ENCODE results near the gene SOS1. TPM values are rescaled to one million over a fixed set of nuclear protein-coding genes. Genes with fewer than 3 reads are reported as not detected.

SOS1 gene
- total and polyA plus RNA-seq, 2 of the 13 experiments (the other 11 are each of a cell fraction or from before 2014, with no cell fraction given): 20.8 to 60.4 TPM

DNA sequence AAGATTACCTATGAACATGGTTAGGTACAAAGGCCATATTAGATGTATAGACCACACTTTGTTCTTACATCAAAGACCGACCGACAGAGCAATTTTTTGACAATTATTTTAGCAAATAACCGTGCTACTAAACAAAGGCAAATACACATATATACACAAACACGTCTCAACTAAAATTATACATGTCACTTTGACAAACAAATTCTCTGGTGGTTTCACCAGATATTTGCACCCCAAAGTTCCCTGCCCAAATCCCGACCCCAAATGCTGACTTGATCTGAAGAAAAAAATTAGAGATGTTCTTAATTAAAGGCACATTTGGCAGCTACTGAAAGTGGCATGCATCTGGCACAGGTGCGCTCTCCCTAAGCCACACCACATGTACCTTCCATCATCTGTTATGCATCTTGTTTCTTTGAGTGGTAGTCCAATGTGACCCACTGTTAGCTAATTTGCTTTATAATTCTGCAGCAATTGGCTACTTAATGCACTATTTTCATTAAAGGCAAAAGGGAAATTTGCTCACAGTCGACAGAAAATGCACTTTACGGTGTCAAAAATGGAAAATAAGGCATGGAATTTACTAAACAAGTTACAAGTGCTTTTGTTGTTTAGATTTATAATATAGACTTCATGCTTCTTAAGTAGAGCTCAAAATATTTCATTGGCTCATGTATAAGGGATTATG lies 139.0 kb downstream of the SOS1 start (continued):
- TF ChIP-seq SATB2 (CRISPR knock-in tag; IDR thresholded peaks at IDR 0.05): 0 out of 2 replicates have a peak, but pooled peaks have one; percentile 54
- peak; percentile 33 for TF ChIP-seq SKI (IDR thresholded peaks at IDR 0.05; ENCODE audit: partially characterized antibody)
- peak; percentile 75 for TF ChIP-seq FOXA1 (IDR thresholded peaks at IDR 0.05)
- peak; percentile 64 for TF ChIP-seq FOXA1 (CRISPR knock-in tag; IDR thresholded peaks at IDR 0.05)
- TF ChIP-seq ZSCAN12 (CRISPR knock-in tag; IDR thresholded peaks at IDR 0.05): no peak
- no peak for TF ChIP-seq ZNF550 (CRISPR knock-in tag; IDR thresholded peaks at IDR 0.05; ENCODE audit: borderline replicate concordance)
- TF ChIP-seq MTA1 (CRISPR knock-in tag; IDR thresholded peaks at IDR 0.05; ENCODE audit: borderline replicate concordance): no peak
- peak; percentile 68; the same call in 1 of the 2 replicates for TF ChIP-seq SALL1 (CRISPR knock-in tag; IDR thresholded peaks at IDR 0.05)
- TF ChIP-seq KAT2B (IDR thresholded peaks at IDR 0.05; ENCODE audit: borderline replicate concordance, low read depth, low read length): no peak
- TF ChIP-seq FOXO1 (CRISPR knock-in tag; IDR thresholded peaks at IDR 0.05): peak; percentile 44; the same call in 1 of the 2 replicates
- TF ChIP-seq, protein P1, sequence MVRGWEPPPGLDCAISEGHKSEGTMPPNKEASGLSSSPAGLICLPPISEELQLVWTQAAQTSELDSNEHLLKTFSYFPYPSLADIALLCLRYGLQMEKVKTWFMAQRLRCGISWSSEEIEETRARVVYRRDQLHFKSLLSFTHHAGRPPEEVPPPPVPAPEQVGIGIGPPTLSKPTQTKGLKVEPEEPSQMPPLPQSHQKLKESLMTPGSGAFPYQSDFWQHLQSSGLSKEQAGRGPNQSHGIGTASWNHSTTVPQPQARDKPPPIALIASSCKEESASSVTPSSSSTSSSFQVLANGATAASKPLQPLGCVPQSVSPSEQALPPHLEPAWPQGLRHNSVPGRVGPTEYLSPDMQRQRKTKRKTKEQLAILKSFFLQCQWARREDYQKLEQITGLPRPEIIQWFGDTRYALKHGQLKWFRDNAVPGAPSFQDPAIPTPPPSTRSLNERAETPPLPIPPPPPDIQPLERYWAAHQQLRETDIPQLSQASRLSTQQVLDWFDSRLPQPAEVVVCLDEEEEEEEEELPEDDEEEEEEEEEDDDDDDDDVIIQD (CRISPR knock-in tag; IDR thresholded peaks at IDR 0.05; ENCODE audit: low read depth): peak; percentile 91
- TF ChIP-seq, protein P2, sequence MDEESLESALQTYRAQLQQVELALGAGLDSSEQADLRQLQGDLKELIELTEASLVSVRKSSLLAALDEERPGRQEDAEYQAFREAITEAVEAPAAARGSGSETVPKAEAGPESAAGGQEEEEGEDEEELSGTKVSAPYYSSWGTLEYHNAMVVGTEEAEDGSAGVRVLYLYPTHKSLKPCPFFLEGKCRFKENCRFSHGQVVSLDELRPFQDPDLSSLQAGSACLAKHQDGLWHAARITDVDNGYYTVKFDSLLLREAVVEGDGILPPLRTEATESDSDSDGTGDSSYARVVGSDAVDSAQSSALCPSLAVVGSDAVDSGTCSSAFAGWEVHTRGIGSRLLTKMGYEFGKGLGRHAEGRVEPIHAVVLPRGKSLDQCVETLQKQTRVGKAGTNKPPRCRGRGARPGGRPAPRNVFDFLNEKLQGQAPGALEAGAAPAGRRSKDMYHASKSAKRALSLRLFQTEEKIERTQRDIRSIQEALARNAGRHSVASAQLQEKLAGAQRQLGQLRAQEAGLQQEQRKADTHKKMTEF (CRISPR knock-in tag; IDR thresholded peaks at IDR 0.05): peak; percentile 83
- TF ChIP-seq SRF (IDR thresholded peaks at IDR 0.05; ENCODE audit: low read depth, low read length): no peak
- peak; percentile 85 for TF ChIP-seq FOXP1 (IDR thresholded peaks at IDR 0.05)
- TF ChIP-seq FOXP1 (CRISPR knock-in tag; IDR thresholded peaks at IDR 0.05): peak; percentile 98
- TF ChIP-seq SP1 (IDR thresholded peaks at IDR 0.05): no peak
- no peak for TF ChIP-seq SP1 (CRISPR knock-in tag; IDR thresholded peaks at IDR 0.05)
- TF ChIP-seq SP5 (CRISPR knock-in tag; IDR thresholded peaks at IDR 0.05; ENCODE audit: borderline replicate concordance, low read depth): 0 out of 2 replicates have a peak, but pooled peaks have one; percentile 7
- TF ChIP-seq, protein P3, sequence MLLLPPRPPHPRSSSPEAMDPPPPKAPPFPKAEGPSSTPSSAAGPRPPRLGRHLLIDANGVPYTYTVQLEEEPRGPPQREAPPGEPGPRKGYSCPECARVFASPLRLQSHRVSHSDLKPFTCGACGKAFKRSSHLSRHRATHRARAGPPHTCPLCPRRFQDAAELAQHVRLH (CRISPR knock-in tag; IDR thresholded peaks at IDR 0.05; ENCODE audit: borderline replicate concordance, low read depth): no peak
- peak; percentile 82; the same call in 1 of the 2 replicates for TF ChIP-seq ZNF775 (CRISPR knock-in tag; IDR thresholded peaks at IDR 0.05; ENCODE audit: borderline replicate concordance)
- TF ChIP-seq ZNF589 (CRISPR knock-in tag; conservative IDR thresholded peaks at IDR 0.05): no peak
- TF ChIP-seq TAF15 (IDR thresholded peaks at IDR 0.05; ENCODE audit: low read depth, low read length, poor library complexity, severe bottlenecking): no peak
- TF ChIP-seq, protein P4, sequence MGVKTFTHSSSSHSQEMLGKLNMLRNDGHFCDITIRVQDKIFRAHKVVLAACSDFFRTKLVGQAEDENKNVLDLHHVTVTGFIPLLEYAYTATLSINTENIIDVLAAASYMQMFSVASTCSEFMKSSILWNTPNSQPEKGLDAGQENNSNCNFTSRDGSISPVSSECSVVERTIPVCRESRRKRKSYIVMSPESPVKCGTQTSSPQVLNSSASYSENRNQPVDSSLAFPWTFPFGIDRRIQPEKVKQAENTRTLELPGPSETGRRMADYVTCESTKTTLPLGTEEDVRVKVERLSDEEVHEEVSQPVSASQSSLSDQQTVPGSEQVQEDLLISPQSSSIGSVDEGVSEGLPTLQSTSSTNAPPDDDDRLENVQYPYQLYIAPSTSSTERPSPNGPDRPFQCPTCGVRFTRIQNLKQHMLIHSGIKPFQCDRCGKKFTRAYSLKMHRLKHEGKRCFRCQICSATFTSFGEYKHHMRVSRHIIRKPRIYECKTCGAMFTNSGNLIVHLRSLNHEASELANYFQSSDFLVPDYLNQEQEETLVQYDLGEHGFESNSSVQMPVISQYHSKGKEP (CRISPR knock-in tag; IDR thresholded peaks at IDR 0.05): no peak
- TF ChIP-seq SIN3B (IDR thresholded peaks at IDR 0.05; ENCODE audit: low read length): no peak; the same call in 1 of the 2 replicates
- TF ChIP-seq, protein P5, sequence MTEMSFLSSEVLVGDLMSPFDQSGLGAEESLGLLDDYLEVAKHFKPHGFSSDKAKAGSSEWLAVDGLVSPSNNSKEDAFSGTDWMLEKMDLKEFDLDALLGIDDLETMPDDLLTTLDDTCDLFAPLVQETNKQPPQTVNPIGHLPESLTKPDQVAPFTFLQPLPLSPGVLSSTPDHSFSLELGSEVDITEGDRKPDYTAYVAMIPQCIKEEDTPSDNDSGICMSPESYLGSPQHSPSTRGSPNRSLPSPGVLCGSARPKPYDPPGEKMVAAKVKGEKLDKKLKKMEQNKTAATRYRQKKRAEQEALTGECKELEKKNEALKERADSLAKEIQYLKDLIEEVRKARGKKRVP (CRISPR knock-in tag; IDR thresholded peaks at IDR 0.05): peak in 1 of 2 experiments; percentile 36; a peak in 1 of 4 replicates
- no peak for TF ChIP-seq KDM4B (CRISPR knock-in tag; IDR thresholded peaks at IDR 0.05)
- peak; percentile 50; the same call in 1 of the 2 replicates for TF ChIP-seq ZNF614 (CRISPR knock-in tag; IDR thresholded peaks at IDR 0.05; ENCODE audit: borderline replicate concordance)

All from HepG2 (cell line).